Stimulated activated CD4-positive, alpha-beta T cell treated with anti-CD3 and anti-CD28 coated beads, Interleukin-12 subunit alpha, Interleukin-12 subunit beta, amount 100 ng/mL, for 24 hours (primary cell): ENCODE data around the gene CHPF2.

Experiments
- DNase-seq, 2 experiments: peaks; one replicate each; pipeline ENCODE4 v3.0.0-alpha.2; 2020; ENCODE audit warnings: low read depth in 2 of 2

CHPF2 gene

GRCh38 chr7:151235091-151235787 lies 3.0 kb downstream of the CHPF2 start:
- DNase-seq: no peak

- no peak for DNase-seq
Observed at GRCh38 chr7:151236406-151236805, 4.1 kb downstream of the CHPF2 start.

- no peak for DNase-seq
Observed at GRCh38 chr7:151237244-151238189, 5.2 kb downstream of the CHPF2 start.

- DNase-seq: no peak
Observed at GRCh38 chr7:151238190-151238810, 6.0 kb downstream of the CHPF2 start.

- no peak for DNase-seq
Observed at GRCh38 chr7:151238924-151239836, 6.9 kb downstream of the CHPF2 start.

GRCh38 chr7:151239837-151240459 lies 7.7 kb downstream of the CHPF2 start:
- no peak for DNase-seq

GRCh38 chr7:151240536-151240935 lies 8.3 kb downstream of the CHPF2 start:
- DNase-seq: no peak

GRCh38 chr7:151240942-151241754 lies 8.9 kb downstream of the CHPF2 start:
- DNase-seq: no peak

GRCh38 chr7:151241755-151242096 lies 9.4 kb downstream of the CHPF2 start:
- no peak for DNase-seq

GRCh38 chr7:151242159-151243044 lies 10.1 kb downstream of the CHPF2 start:
- DNase-seq: no peak

GRCh38 chr7:151243045-151243349 lies 10.7 kb downstream of the CHPF2 start:
- no peak for DNase-seq

GRCh38 chr7:151243408-151244195 lies 11.3 kb downstream of the CHPF2 start:
- DNase-seq: no peak

GRCh38 chr7:151244196-151244840 lies 12.0 kb downstream of the CHPF2 start:
- no peak for DNase-seq

GRCh38 chr7:151244841-151245346 lies 12.6 kb downstream of the CHPF2 start:
- no peak for DNase-seq

GRCh38 chr7:151245360-151246101 lies 13.2 kb downstream of the CHPF2 start:
- no peak for DNase-seq

GRCh38 chr7:151246102-151246850 lies 14.0 kb downstream of the CHPF2 start:
- no peak for DNase-seq
